SK-N-SH treated with all-trans-retinoic acid at 6 μM for 48 hours (cell line): ENCODE results near the gene TBR1.

Experiments
- ATAC-seq: fragments of 200-7000 bp; cut with Tn5 transposase; 3 replicates; pipeline ENCODE4 v1.9.1; 2020; ENCODE audit warnings: mild to moderate bottlenecking, moderate library complexity
- ARNTL ChIP-seq: fragments of 450-650 bp; formaldehyde crosslinking; IDR thresholded peaks from 2 replicates; pipeline ENCODE4 v1.5.0; 2020; ENCODE audit warnings: low read depth, mild to moderate bottlenecking, moderate library complexity, borderline replicate concordance
- BACH2 ChIP-seq: fragments of 250-450 bp; sonication (Bioruptor Pico); IDR thresholded peaks from 2 replicates; pipeline ENCODE4 v1.9.0; 2021; ENCODE audit warnings: mild to moderate bottlenecking, borderline replicate concordance
- CSDC2 ChIP-seq: fragments of 250-450 bp; sonication (Bioruptor Pico); IDR thresholded peaks from 2 replicates; pipeline ENCODE4 v1.5.0; 2020; ENCODE audit warnings: mild to moderate bottlenecking, moderate library complexity
- CSRNP3 ChIP-seq: fragments of 250-450 bp; sonication (Bioruptor Pico); IDR thresholded peaks from 2 replicates; pipeline ENCODE4 v1.5.1; 2021; ENCODE audit warnings: mild to moderate bottlenecking, moderate library complexity
- ESRRG ChIP-seq: fragments of 250-450 bp; sonication (Bioruptor Pico); IDR thresholded peaks from 2 replicates; pipeline ENCODE4 v1.6.1; 2021; ENCODE audit warnings: mild to moderate bottlenecking
- GLIS3 ChIP-seq: fragments of 250-450 bp; sonication (Bioruptor Pico); IDR thresholded peaks from 2 replicates; pipeline ENCODE4 v1.5.0; 2020; ENCODE audit warnings: mild to moderate bottlenecking, moderate library complexity
- ISL1 ChIP-seq: fragments of 250-450 bp; sonication (Bioruptor Pico); IDR thresholded peaks from 2 replicates; pipeline ENCODE4 v2.1.2; 2022; ENCODE audit warnings: mild to moderate bottlenecking, moderate library complexity
- OSR1 ChIP-seq: fragments of 250-450 bp; sonication (Bioruptor Pico); IDR thresholded peaks from 2 replicates; pipeline ENCODE4 v1.8.0; 2022; ENCODE audit warnings: moderate library complexity, mild to moderate bottlenecking, inconsistent platforms
- PATZ1 ChIP-seq: fragments of 250-450 bp; sonication (Bioruptor Pico); IDR thresholded peaks from 2 replicates; pipeline ENCODE4 v1.8.0; 2020; ENCODE audit warnings: mild to moderate bottlenecking, moderate library complexity, borderline replicate concordance
- PPARA ChIP-seq: fragments of 250-450 bp; sonication (Bioruptor Pico); IDR thresholded peaks from 2 replicates; pipeline ENCODE4 v1.5.0; 2020; ENCODE audit warnings: mild to moderate bottlenecking, borderline replicate concordance
- RARB ChIP-seq: fragments of 250-450 bp; sonication (Bioruptor Pico); IDR thresholded peaks from 2 replicates; pipeline ENCODE4 v1.8.0; 2021; ENCODE audit warnings: mild to moderate bottlenecking, moderate library complexity
- SNAI2 ChIP-seq: fragments of 250-450 bp; sonication (Bioruptor Pico); IDR thresholded peaks from 2 replicates; pipeline ENCODE4 v1.5.0; 2020; ENCODE audit warnings: mild to moderate bottlenecking, moderate library complexity
- TCF4 ChIP-seq: fragments of 250-450 bp; sonication (Bioruptor Pico); IDR thresholded peaks from 2 replicates; pipeline ENCODE4 v1.8.0; 2021; ENCODE audit warnings: mild to moderate bottlenecking, moderate library complexity, borderline replicate concordance
- TOX ChIP-seq: fragments of 250-450 bp; sonication (Bioruptor Pico); IDR thresholded peaks from 2 replicates; pipeline ENCODE4 v1.8.0; 2021; ENCODE audit warnings: mild to moderate bottlenecking, moderate library complexity, borderline replicate concordance
- TSHZ2 ChIP-seq: fragments of 250-450 bp; sonication (Bioruptor Pico); IDR thresholded peaks from 2 replicates; pipeline ENCODE4 v1.5.0; 2020; ENCODE audit warnings: mild to moderate bottlenecking, moderate library complexity
- ZC3H10 ChIP-seq: fragments of 250-450 bp; sonication (Bioruptor Pico); IDR thresholded peaks from 2 replicates; pipeline ENCODE4 v1.5.1; 2021; ENCODE audit warnings: mild to moderate bottlenecking, moderate library complexity
- ZFP30 ChIP-seq: fragments of 450-650 bp; formaldehyde crosslinking; IDR thresholded peaks from 2 replicates; pipeline ENCODE4 v1.5.0; 2022; ENCODE audit warnings: mild to moderate bottlenecking, moderate library complexity
- ZNF565 ChIP-seq: fragments of 450-650 bp; formaldehyde crosslinking; conservative IDR thresholded peaks from 2 replicates; pipeline ENCODE4 v1.5.0; 2020; ENCODE audit warnings: low read depth, mild to moderate bottlenecking, moderate library complexity
- ZNF70 ChIP-seq: fragments of 450-650 bp; formaldehyde crosslinking; IDR thresholded peaks from 2 replicates; pipeline ENCODE4 v1.5.0; 2020; ENCODE audit warnings: mild to moderate bottlenecking, moderate library complexity
- ZNF8 ChIP-seq: fragments of 450-650 bp; formaldehyde crosslinking; IDR thresholded peaks from 2 replicates; pipeline ENCODE4 v1.5.0; 2020; ENCODE audit warnings: mild to moderate bottlenecking, moderate library complexity

TBR1 gene

GRCh38 chr2:161424891-161425727 is 9.0 kb downstream of the TBR1 start:
- TF ChIP-seq CSRNP3 (CRISPR knock-in tag) (no peak), PATZ1 (CRISPR knock-in tag) (no peak), ZNF70 (CRISPR knock-in tag) (no peak), TCF4 (CRISPR knock-in tag) (no peak), ZNF565 (CRISPR knock-in tag) (no peak), ESRRG (CRISPR knock-in tag) (no peak), SNAI2 (no peak), TOX (CRISPR knock-in tag) (no peak), BACH2 (CRISPR knock-in tag) (no peak), CSDC2 (CRISPR knock-in tag) (no peak), GLIS3 (no peak), PPARA (CRISPR knock-in tag) (no peak), ISL1 (CRISPR knock-in tag) (no peak), ZC3H10 (CRISPR knock-in tag) (no peak), ARNTL (CRISPR knock-in tag) (no peak), OSR1 (CRISPR knock-in tag) (no peak), RARB (CRISPR knock-in tag) (no peak), ZNF8 (CRISPR knock-in tag) (no peak)
- no peak for ATAC-seq

- ATAC-seq: no peak
- TF ChIP-seq ISL1 (CRISPR knock-in tag) (no peak), PPARA (CRISPR knock-in tag) (no peak), CSDC2 (CRISPR knock-in tag) (no peak), RARB (CRISPR knock-in tag) (no peak)
Observed at GRCh38 chr2:161425728-161426454, 9.8 kb downstream of the TBR1 start.

GRCh38 chr2:161426455-161426921 is 10.4 kb downstream of the TBR1 start:
- TF ChIP-seq ZNF70 (CRISPR knock-in tag): no peak
- no peak for TF ChIP-seq ZC3H10 (CRISPR knock-in tag)
- TF ChIP-seq CSDC2 (CRISPR knock-in tag): no peak
- no peak for TF ChIP-seq CSRNP3 (CRISPR knock-in tag)
- no peak for TF ChIP-seq RARB (CRISPR knock-in tag)
- TF ChIP-seq BACH2 (CRISPR knock-in tag): no peak
- no peak for TF ChIP-seq ARNTL (CRISPR knock-in tag)
- TF ChIP-seq ZFP30 (CRISPR knock-in tag): no peak
- no peak for TF ChIP-seq GLIS3
- no peak for ATAC-seq

GRCh38 chr2:161426922-161427663 is 11.0 kb downstream of the TBR1 start:
- ATAC-seq: no peak
- TF ChIP-seq ZC3H10 (CRISPR knock-in tag): no peak
- TF ChIP-seq TSHZ2: no peak
- no peak for TF ChIP-seq OSR1 (CRISPR knock-in tag)
- no peak for TF ChIP-seq TCF4 (CRISPR knock-in tag)
- no peak for TF ChIP-seq ZFP30 (CRISPR knock-in tag)
- TF ChIP-seq PATZ1 (CRISPR knock-in tag): no peak
- no peak for TF ChIP-seq CSDC2 (CRISPR knock-in tag)
